Sciatic nerve (tissue), 2 donors: Measurements from ENCODE around the gene AGAP4. TPM values are rescaled to one million over a fixed set of nuclear protein-coding genes. Genes with fewer than 3 reads are reported as not detected.
"Not testable (repeated sequence)": the region's sequence is repeated elsewhere in the genome, so short reads cannot be mapped to it uniquely, and the experiment has no call there.

Source experiments
- ATAC-seq: fragments of 200-7000 bp; cut with Tn5 transposase; one replicate; pipeline ENCODE4 v1.9.1; 2020; ENCODE audit warnings: mild to moderate bottlenecking, moderate library complexity
- DNase-seq: peaks from one replicate; pipeline ENCODE4 v3.0.0-alpha.2; 2020; ENCODE audit warnings: low spot score
- intact Hi-C: fragments of 100-400 bp; cut with DNase I; formaldehyde crosslinking; loops from one replicate; pipeline ENCODE4 v1.14.2; 2022
- total RNA-seq: library from RNA; stranded (reverse); fragmentation: NEBNext Ultra II Directional; extraction: Animal tissue kit (Norgen Biotek cat#: 25700); gene quantifications from one replicate; pipeline ENCODE4 v1.2.1, GENCODE V29; 2021
- donor health status: DM: no; HTN: no; CAD: no.
- donor health status: DM: no; HTN: no; CAD: no.

AGAP4 gene
- total RNA-seq, 1 donor from 2014 or later = 30.5 TPM

DNA sequence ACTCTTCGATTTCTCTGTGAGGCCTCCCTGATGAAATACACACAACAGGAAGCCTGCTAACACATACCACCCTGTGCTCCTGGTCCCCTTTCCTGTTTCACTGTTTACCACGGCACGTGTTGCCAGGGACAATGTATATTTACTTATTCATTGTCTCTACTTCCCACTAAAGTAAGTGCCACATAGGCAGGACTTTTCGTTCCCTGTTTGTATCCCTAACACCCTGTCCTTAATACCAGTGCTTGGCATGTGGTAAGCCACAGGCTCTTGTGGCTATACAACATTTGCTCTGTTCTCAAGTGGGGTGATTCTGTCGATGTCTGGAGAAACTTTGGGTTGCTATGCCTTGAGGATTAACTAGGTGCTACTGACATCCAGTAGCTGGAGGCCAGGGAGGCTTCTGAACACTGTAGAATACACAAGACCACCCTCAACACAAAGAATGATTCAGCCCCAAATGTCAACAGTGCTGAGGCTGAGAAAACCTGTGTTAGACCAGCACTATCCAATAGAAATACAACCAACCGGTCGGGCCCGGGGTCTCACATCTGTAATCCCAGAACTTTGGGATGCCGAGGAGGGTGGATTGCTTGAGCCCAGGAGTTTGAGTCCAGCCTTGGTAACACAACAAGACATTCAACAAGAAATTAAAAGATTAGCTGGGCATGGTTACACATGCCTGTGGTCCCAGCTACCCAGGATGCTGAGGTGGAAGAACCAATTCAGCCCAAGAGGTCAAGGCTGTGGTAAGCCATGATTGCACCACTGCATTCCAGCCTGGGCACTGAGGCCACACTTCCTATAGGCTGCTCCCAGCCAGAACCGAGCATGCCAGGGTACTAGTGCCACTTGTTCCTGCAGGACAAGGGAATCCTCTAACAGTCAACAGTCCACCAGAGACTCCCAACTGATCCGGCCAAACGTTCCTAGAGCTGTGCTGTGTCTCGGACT lies 44.0 kb downstream of the AGAP4 start:
- intact Hi-C loops, ATAC-seq, DNase-seq: not testable (repeated sequence)

DNA sequence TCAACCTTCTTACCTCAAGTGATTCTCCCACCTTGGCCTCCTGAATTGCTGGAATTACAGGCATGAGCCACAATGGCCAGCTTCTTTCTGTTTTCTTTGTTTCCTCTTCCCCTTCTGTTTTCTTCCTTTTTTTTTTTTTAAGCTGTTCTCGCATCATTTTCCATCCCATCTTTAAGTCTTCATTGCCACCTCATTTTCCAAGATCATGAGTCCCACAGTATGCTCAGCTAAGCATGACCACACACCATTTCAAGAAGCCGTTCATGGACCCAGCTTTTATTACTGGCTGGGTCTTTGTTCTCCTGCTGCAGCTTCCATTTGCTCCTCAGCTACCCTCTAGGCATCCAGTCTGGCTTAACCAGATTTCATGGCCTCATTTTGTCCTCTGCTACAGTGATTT lies 52.5 kb downstream of the AGAP4 start:
- ATAC-seq, intact Hi-C loops, DNase-seq: not testable (repeated sequence)

DNA sequence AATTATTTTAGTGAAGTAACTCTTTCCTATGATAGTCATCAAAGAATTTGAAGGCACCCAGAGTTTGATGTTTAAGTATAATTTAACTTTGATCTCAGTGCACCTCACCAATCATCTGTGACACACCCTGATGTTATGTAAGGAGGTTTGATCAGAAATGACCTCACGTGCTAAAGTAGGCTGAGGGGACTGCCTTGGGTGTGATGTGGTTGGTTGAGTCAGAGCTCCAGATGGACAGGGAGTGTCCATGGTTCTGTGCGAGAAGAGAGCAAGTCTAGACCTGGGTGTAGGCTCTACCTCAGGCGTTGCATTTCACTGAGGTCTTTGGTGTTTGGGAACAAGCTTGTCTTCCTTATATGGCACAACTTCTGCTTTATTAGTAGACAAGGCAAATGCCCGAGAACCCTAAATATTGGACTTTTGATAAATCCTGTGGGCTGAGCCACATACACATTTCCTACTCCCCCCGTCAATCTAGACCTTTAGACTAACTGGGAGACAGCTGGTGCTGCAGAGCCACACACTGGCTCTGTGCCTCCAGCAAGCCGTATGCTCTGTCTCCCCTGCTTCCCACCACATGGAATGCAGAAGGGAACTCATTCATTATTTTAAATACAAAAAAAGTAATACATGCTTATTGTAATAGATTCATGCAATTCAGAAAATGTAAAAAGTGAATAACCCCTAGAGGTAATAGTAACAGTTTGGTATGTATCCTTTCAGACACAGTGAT lies 56.4 kb downstream of the AGAP4 start:
- DNase-seq, intact Hi-C loops, ATAC-seq: not testable (repeated sequence)

DNA sequence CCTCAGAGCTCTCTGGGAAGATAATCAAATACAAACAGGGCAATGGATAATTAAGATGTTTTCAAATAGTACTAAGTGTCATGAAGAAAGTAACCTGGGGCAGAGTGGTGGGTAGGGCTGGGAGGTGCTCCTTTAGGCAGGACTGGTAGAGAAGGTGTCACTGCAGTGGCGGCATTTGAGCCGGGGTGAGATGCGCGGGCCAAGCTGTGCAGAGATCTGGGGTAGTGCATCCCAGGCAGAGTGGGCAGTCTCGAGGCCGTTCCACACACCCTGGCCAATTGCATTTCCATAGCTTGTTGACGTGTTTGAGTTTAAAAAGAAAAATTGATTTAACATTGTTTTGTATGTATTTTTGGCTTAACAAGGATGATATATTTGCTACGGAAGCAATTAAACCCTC lies 57.3 kb downstream of the AGAP4 start:
- intact Hi-C loops, DNase-seq: not testable (repeated sequence)

DNA sequence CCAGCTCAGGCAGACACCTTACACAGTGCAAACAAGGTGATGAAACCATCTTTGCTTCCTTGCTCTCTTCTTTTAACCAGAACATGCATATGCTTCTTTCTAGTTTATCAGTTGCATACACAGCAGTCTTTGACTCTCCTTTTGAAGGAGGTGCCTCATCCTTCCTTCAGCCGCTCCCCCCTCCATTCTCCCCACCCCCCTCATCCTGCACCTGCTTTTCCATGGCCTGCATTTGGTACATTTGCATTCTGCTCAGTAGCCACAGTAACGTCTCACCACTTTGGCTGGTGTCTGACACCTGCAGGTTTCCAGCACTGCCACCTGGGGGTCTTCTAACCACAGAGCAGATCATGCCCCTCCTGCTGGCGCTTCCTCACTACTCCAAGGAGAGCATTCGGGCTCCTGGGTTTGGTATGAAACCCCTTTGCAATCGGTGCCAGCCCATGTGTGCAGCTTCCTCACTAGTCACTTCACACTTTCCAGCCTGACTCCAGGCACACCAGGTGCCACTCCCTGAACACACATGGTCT lies 60.0 kb downstream of the AGAP4 start:
- DNase-seq, ATAC-seq, intact Hi-C loops: not testable (repeated sequence)

More for the DNA sequence above, 57.3 kb downstream of the AGAP4 start:
- ATAC-seq = not testable (repeated sequence)

DNA sequence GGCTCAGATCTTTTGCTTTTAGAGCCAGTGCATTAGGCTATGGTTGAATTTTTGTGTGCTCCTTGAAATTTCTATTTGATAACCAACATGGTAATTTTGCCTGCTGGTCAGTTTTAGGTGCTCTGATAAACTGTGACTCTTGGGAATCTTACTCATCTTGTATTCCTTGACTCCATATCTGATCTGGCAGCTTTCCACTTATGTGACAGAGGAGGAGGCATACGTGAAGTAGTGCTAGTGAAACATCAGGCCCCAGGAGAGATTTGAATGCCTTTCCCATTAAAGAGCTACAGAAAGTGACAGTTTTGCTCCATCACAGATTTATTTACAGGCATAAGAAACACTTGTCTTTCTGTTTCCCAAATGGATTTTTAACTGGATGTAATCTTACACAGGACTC lies 61.1 kb downstream of the AGAP4 start:
- DNase-seq, intact Hi-C loops, ATAC-seq: not testable (repeated sequence)

Other genes with a start within 250 kb of the AGAP4 start
- gene ZFAND4, start 174.7 kb downstream of the AGAP4 start, total RNA-seq = 15.0 TPM
- gene WASHC2C, start 120.2 kb downstream of the AGAP4 start, total RNA-seq = 48.1 TPM
- gene TIMM23, start 125.0 kb upstream of the AGAP4 start, total RNA-seq = 30.8 TPM
- gene NCOA4, start 183.1 kb upstream of the AGAP4 start, total RNA-seq = 146 TPM
- not detected for gene MSMB, start 198.8 kb upstream of the AGAP4 start, total RNA-seq